ENCODE results near the gene ZNF423. TPM values are rescaled to one million over a fixed set of nuclear protein-coding genes. Genes with fewer than 3 reads are reported as not detected.

ZNF423 gene
- total RNA-seq, 6 experiments from 2014 or later: 0.43 to 1.2 (median 0.89) TPM

DNA sequence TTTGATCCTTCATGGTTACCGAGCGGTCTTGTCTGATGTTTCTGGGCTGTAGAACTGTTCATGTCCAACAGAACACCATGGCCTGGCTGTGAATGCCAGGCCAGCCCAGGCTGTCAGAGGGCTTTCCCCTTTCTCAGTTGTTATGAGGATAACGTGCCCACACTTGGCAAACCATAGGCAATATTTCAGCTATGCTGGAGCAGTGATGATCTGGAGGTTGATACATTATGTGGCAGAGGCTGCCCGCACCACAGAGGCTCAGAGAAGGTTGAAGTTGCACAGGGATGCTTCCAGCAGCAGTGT lies 389.4 kb downstream of the ZNF423 start:
- H3K9me3 ChIP-seq: no peaks in the 10 kb centered on the region
- intact Hi-C loops (cut with DNase I): no loop called here
- DNase-seq (peak in 1 of 3 donors; percentile 9), ATAC-seq (no peak)
- WGBS (ENCODE audit: insufficient coverage, low coverage, low lambda C conversion rate, missing lambda C conversion rate): 93% methylated on average over 2 of the region's 4 CpGs
- no peak overlapping the region for H3K27ac ChIP-seq
- H3K27me3 ChIP-seq: no peaks in the 10 kb centered on the region
- H3K4me1 ChIP-seq: peaks cover 0 to 10% (median 4%) of the 10 kb centered on the region in 4 donors
- no peaks in the 10 kb centered on the region for H3K36me3 ChIP-seq
- H3K4me3 ChIP-seq: no peak overlapping the region
- TF ChIP-seq POLR2A (IDR thresholded peaks at IDR 0.05): no peak
- TF ChIP-seq CTCF (IDR thresholded peaks at IDR 0.05): no peak

- H3K27ac ChIP-seq: no peak overlapping the region
- no peak overlapping the region for H3K4me3 ChIP-seq
- H3K36me3 ChIP-seq: no peaks in the 10 kb centered on the region
- ATAC-seq: no peak
- peak in 1 of 3 donors; percentile 26 for DNase-seq
- TF ChIP-seq CTCF (IDR thresholded peaks at IDR 0.05) (no peak), POLR2A (IDR thresholded peaks at IDR 0.05) (no peak)
- WGBS (ENCODE audit: insufficient coverage, low coverage, low lambda C conversion rate, missing lambda C conversion rate): 83% methylated on average over 17 of the region's 19 CpGs
- intact Hi-C loops (cut with DNase I): no loop called here
- peaks cover 0 to 10% (median 4%) of the 10 kb centered on the region in 4 donors for H3K4me1 ChIP-seq
- no peaks in the 10 kb centered on the region for H3K9me3 ChIP-seq
- no peaks in the 10 kb centered on the region for H3K27me3 ChIP-seq
Measured at GRCh38 chr16:49465661-49466528, 390.0 kb downstream of the ZNF423 start.

DNA sequence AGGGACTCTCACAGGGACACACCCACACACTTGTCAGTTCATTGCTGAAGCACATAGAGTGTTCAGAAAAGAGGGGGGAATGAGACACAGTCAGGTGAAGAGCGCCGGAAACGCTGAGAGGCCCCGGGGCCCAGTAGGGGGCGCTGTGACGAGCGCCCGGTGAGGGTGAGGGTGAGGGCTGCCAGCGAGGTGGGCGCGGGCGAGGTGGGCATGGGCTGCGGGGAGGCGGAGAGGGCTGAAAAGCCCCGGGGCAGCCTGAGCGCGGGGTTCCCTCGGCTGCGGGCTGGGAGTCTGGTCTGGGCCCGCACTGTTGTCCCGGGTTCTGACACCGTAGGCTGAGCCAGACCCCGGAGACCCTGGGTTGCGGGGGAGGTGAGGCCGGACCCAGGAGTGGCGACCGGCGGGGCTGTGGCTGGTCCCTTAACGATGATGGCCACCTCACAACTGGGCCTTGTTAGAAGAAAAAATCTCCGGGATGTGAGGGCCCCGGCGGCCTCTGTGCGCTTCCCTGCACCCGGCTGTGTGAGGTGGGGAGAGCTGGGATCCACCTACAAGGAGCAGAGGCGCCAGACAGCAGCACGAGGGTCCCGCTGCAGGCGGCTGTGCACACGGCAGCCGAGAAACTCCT lies 390.9 kb downstream of the ZNF423 start:
- Histone ChIP-seq H3K27me3 (no peaks in the 10 kb centered on the region), H3K27ac (no peak overlapping the region), H3K4me3 (no peak overlapping the region), H3K36me3 (no peaks in the 10 kb centered on the region), H3K9me3 (no peaks in the 10 kb centered on the region), H3K4me1 (peaks cover 0 to 4% (median 2%) of the 10 kb centered on the region in 4 donors)
- TF ChIP-seq CTCF (IDR thresholded peaks at IDR 0.05) (peak in 1 of 4 donors; percentile 23), POLR2A (IDR thresholded peaks at IDR 0.05) (no peak)
- WGBS (ENCODE audit: insufficient coverage, low coverage, low lambda C conversion rate, missing lambda C conversion rate): 0% methylated on average over 1 of the region's 40 CpGs
- DNase-seq: peak in 1 of 3 donors; percentile 37
- intact Hi-C loops (cut with DNase I): no loop called here
- ATAC-seq: no peak

DNA sequence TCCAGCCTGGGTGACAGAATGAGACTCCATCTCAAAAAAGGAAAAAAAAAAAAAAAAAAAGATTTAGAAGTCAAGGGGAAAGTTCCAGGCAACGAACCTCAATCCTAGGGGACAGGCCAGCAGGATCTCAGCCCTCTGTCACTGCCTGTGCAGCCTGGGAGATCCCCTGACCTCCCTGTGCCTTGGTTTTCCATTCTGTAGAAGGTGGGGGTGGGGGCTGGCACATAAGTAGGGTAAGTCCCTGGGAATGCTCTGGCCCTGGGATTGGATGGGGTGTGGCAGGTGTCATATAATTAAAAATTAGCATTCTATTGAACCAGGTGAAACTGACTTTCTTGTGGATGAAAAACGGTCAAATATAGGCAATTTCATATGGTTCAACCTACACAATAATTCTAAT lies 391.8 kb downstream of the ZNF423 start:
- intact Hi-C loops (cut with DNase I): no loop called here
- H3K36me3 ChIP-seq: no peaks in the 10 kb centered on the region
- no peaks in the 10 kb centered on the region for H3K4me1 ChIP-seq
- H3K27ac ChIP-seq: no peak overlapping the region
- ATAC-seq: no peak
- H3K9me3 ChIP-seq: no peaks in the 10 kb centered on the region
- peak in 1 of 3 donors; percentile 19 for DNase-seq
- no peak for TF ChIP-seq CTCF (IDR thresholded peaks at IDR 0.05)
- no peak for TF ChIP-seq POLR2A (IDR thresholded peaks at IDR 0.05)
- WGBS (ENCODE audit: insufficient coverage, low coverage, low lambda C conversion rate, missing lambda C conversion rate): 70% methylated on average over 2 of the region's 2 CpGs
- no peaks in the 10 kb centered on the region for H3K27me3 ChIP-seq
- no peak overlapping the region for H3K4me3 ChIP-seq

Measured in right lobe of liver (tissue), 6 donors.